VCaP (cell line): ENCODE measurements around the gene FCHSD2.

Source experiments
- H3K27ac ChIP-seq: fragments of 450-650 bp; 2 replicates; pipeline ENCODE4 v1.5.1; 2017
- CTCF ChIP-seq: fragments of 450-650 bp; conservative IDR thresholded peaks from 2 replicates; pipeline ENCODE4 v1.5.1; 2017; ENCODE audit warnings: mild to moderate bottlenecking, moderate library complexity

FCHSD2 gene

GRCh38 chr11:73171436-73172161, 29.5 kb upstream of the FCHSD2 start:
- H3K27ac ChIP-seq: no peak overlapping the region
- TF ChIP-seq CTCF: no peak

GRCh38 chr11:73170140-73170539, 28.0 kb upstream of the FCHSD2 start:
- TF ChIP-seq CTCF: no peak

GRCh38 chr11:73168925-73169579, 26.9 kb upstream of the FCHSD2 start:
- no peak for TF ChIP-seq CTCF
- H3K27ac ChIP-seq: no peak overlapping the region

More at GRCh38 chr11:73170140-73170539, 28.0 kb upstream of the FCHSD2 start:
- H3K27ac ChIP-seq: no peak overlapping the region

GRCh38 chr11:73167363-73167954, 25.3 kb upstream of the FCHSD2 start:
- no peak overlapping the region for H3K27ac ChIP-seq
- TF ChIP-seq CTCF: no peak

GRCh38 chr11:73164803-73165540, 22.9 kb upstream of the FCHSD2 start:
- H3K27ac ChIP-seq: no peak overlapping the region
- TF ChIP-seq CTCF: no peak

GRCh38 chr11:73163638-73164174, 21.6 kb upstream of the FCHSD2 start:
- no peak for TF ChIP-seq CTCF
- no peak overlapping the region for H3K27ac ChIP-seq
